Activated T-cell treated with anti-CD3 and anti-CD28 coated beads, Interleukin-2, amount 50 U/mL, for 24 hours (primary cell): Measurements from ENCODE around the gene BAIAP2L2.
"Not testable (repeated sequence)": the region's sequence is repeated elsewhere in the genome, so short reads cannot be mapped to it uniquely, and the experiment has no call there.

Experiments
- DNase-seq: peaks from one replicate; pipeline ENCODE4 v3.0.0-alpha.2; 2020
- H3K27ac Mint-ChIP-seq: 2 replicates; pipeline ENCODE4 v1.8.0; 2020; ENCODE audit warnings: mild to moderate bottlenecking, mixed read lengths
- H3K27me3 Mint-ChIP-seq: 2 replicates; pipeline ENCODE4 v1.8.0; 2020; ENCODE audit warnings: mixed read lengths
- H3K36me3 Mint-ChIP-seq: 2 replicates; pipeline ENCODE4 v1.8.0; 2020; ENCODE audit warnings: low read depth, mixed read lengths
- H3K4me1 Mint-ChIP-seq: 2 replicates; pipeline ENCODE4 v1.8.0; 2020; ENCODE audit warnings: low read depth, mixed read lengths
- H3K4me3 Mint-ChIP-seq: 2 replicates; pipeline ENCODE4 v1.8.0; 2020; ENCODE audit warnings: mild to moderate bottlenecking, moderate library complexity, mixed read lengths
- H3K9me3 Mint-ChIP-seq: 2 replicates; pipeline ENCODE4 v1.8.0; 2020; ENCODE audit warnings: mixed read lengths

The BAIAP2L2 gene

DNA sequence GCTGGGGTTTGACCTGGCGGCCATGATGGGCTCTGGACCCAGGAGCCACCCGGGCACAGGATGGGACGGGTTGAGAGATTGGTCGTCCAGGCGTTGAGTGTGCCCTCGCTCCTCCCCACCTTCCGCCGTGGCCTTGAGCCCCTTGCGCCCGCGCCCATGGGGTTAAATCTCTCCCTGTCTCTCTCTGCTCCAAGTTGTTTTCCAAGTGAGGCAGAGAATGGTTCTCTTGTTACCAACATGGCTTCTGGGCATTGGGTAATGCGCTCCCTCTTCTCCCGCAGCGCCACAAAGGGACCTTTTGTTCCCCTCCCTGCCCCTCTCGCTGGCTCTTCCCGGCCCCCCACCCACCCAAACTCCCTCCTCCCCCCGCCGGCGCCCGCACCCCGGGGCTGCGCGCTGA, 72.1 kb downstream of the BAIAP2L2 start:
- H3K4me3 Mint-ChIP-seq, result no peak overlapping the region

GRCh38 chr22:38037367-38038150, 72.9 kb downstream of the BAIAP2L2 start:
- not testable (repeated sequence) for DNase-seq, H3K27ac Mint-ChIP-seq, H3K36me3 Mint-ChIP-seq, H3K27me3 Mint-ChIP-seq, H3K4me1 Mint-ChIP-seq, H3K9me3 Mint-ChIP-seq, H3K4me3 Mint-ChIP-seq

More for the DNA sequence above, 72.1 kb downstream of the BAIAP2L2 start:
- Mint-ChIP-seq H3K4me1 (no peaks in the 10 kb centered on the region), H3K27me3 (no peaks in the 10 kb centered on the region), H3K9me3 (no peaks in the 10 kb centered on the region), H3K27ac (no peak overlapping the region), H3K36me3 (no peaks in the 10 kb centered on the region)
- DNase-seq, result no peak

DNA sequence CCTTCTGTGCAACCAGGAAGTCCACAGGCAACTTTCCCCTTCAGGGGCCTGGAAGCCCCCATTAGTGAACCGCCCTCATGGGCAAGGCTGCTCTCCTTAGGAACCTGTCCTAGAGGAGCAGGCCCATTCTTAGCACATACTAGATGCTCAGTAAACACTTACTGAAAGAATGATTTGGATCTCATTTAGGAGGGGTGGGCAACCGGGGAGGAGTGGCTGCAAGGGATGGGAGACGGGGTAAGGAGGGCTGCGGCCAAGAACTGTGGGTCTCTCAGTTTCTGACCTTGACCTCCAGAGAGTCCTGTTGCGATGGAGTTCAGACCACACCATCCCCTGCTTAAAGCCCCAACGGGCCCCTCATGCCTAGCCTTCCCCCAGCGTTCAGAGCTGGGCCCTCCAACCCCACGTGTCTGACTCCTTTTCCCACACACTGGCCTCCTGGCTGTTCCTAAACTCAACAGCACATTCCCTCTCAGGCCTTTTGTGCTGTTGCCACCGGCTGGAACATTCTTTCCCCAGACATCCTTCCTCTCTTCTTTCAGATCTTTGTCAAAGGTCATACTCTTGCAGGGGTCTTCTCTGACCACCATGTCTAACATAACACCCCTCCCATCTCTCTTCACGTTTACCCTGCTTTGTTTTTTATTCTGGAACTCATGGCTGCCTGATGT, 74.0 kb downstream of the BAIAP2L2 start:
- Mint-ChIP-seq H3K4me1 (no peaks in the 10 kb centered on the region), H3K4me3 (no peak overlapping the region), H3K27ac (no peak overlapping the region), H3K27me3 (no peaks in the 10 kb centered on the region), H3K9me3 (no peaks in the 10 kb centered on the region), H3K36me3 (no peaks in the 10 kb centered on the region)
- no peak for DNase-seq

GRCh38 chr22:38035530-38035885, 75.0 kb downstream of the BAIAP2L2 start:
- Mint-ChIP-seq H3K27me3 (no peaks in the 10 kb centered on the region), H3K36me3 (no peaks in the 10 kb centered on the region), H3K27ac (no peak overlapping the region), H3K4me3 (no peak overlapping the region), H3K9me3 (no peaks in the 10 kb centered on the region), H3K4me1 (no peaks in the 10 kb centered on the region)
- no peak for DNase-seq
